Smooth muscle cell (in vitro differentiated cells): ENCODE measurements around the gene PRELID2. TPM values are rescaled to one million over a fixed set of nuclear protein-coding genes. Genes with fewer than 3 reads are reported as not detected.

Experiments
- DNase-seq: peaks from one replicate; lab custom pipeline; 2025; ENCODE audit not compliant: unreplicated experiment; lab: John Stamatoyannopoulos, UW
- H2AFZ ChIP-seq: fragments of 200-600 bp; sonication (generic); 2 replicates; pipeline ENCODE4 v1.6.0; 2016; ENCODE audit warnings: antibody characterized with exemption, low read depth, mild to moderate bottlenecking
- H3F3A ChIP-seq: fragments of 200-600 bp; sonication (generic); 2 replicates; pipeline ENCODE4 v1.6.0; 2017; ENCODE audit warnings: antibody characterized with exemption, low read depth
- H3K27ac ChIP-seq: fragments of 200-600 bp; sonication (generic); 2 replicates; pipeline ENCODE4 v1.5.1; 2016; ENCODE audit warnings: low read depth, mild to moderate bottlenecking
- H3K27me3 ChIP-seq: fragments of 200-600 bp; sonication (generic); 2 replicates; pipeline ENCODE4 v1.6.1; 2016; ENCODE audit warnings: low read depth, mild to moderate bottlenecking
- H3K36me3 ChIP-seq: fragments of 200-600 bp; sonication (generic); 2 replicates; pipeline ENCODE4 v1.5.1; 2016; ENCODE audit warnings: low read depth
- H3K4me1 ChIP-seq: fragments of 200-600 bp; sonication (generic); 2 replicates; pipeline ENCODE4 v1.5.1; 2016; ENCODE audit warnings: low read depth
- H3K4me2 ChIP-seq: fragments of 200-600 bp; sonication (generic); 2 replicates; pipeline ENCODE4 v1.6.0; 2016; ENCODE audit warnings: mild to moderate bottlenecking
- H3K4me3 ChIP-seq: fragments of 200-600 bp; sonication (generic); 2 replicates; pipeline ENCODE4 v1.5.1; 2016; ENCODE audit warnings: mild to moderate bottlenecking
- H3K79me2 ChIP-seq: fragments of 200-600 bp; sonication (generic); 2 replicates; pipeline ENCODE4 v1.6.0; 2016; ENCODE audit warnings: low read depth, mild to moderate bottlenecking
- H3K9ac ChIP-seq: fragments of 200-600 bp; sonication (generic); 2 replicates; pipeline ENCODE4 v1.6.0; 2016; ENCODE audit warnings: low read depth
- H3K9me3 ChIP-seq: fragments of 200-600 bp; sonication (generic); replicated peaks from 2 replicates; pipeline ENCODE4 v1.5.1; 2016; ENCODE audit warnings: low read depth
- H4K20me1 ChIP-seq: fragments of 200-600 bp; sonication (generic); 2 replicates; pipeline ENCODE4 v1.6.0; 2016; ENCODE audit warnings: low read depth
- WGBS: methylation state at CpG from one replicate; pipeline ENCODE4 v1.1.7; 2016; ENCODE audit warnings: low lambda C conversion rate; 5-methylcytosine and 5-hydroxymethylcytosine counted together
- polyA plus RNA-seq: library from polyadenylated mRNA; unstranded; fragments of >200 nt; fragmentation: Nextera tagmentation; extraction: Ambion mirVana; gene quantifications from 2 replicates; pipeline ENCODE4 v1.2.1, GENCODE V29; 2016
- total RNA-seq: library from RNA; depleted of rRNA; stranded (reverse); fragments of >200 nt; gene quantifications from 2 replicates; pipeline ENCODE4 v1.2.3, GENCODE V29; 2014
- TF ChIP-seq, protein P1 (sequence below): fragments of 200-600 bp; sonication (generic); IDR thresholded peaks from 2 replicates; pipeline ENCODE4 v1.5.1; 2017; ENCODE audit warnings: borderline replicate concordance, mild to moderate bottlenecking, antibody characterized with exemption; ENCODE audit not compliant: insufficient read depth, poor library complexity, severe bottlenecking

The PRELID2 gene
- total and polyA plus RNA-seq, 2 experiments from 2014 or later, result 2.5 to 7.3 TPM

DNA sequence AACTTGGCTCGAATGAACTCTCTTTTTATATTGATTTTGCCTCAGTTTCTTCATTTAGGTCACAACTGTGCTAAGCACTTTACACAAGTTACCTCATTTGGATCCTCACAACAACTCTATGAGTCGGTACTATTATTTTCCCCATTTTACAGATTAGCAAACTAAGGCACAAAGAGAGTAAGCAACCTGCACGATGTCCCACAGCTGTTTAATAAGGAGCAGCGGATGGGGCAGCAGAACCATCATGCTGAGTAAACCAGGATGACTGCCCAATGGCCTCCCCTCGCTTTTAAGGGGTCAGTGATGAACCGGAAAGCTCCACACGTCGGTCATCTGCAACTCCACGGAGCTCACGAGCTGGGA, 607 bp downstream of the PRELID2 start:
- no peaks in the 10 kb centered on the region for H3K9me3 ChIP-seq
- peak overlapping the region; percentile 78 for H2AFZ ChIP-seq
- H3K79me2 ChIP-seq, result no peaks in the 10 kb centered on the region
- H3K27ac ChIP-seq, result no peak overlapping the region
- WGBS, result 34% methylated on average over 10 of the region's 10 CpGs
- TF ChIP-seq, protein P1, sequence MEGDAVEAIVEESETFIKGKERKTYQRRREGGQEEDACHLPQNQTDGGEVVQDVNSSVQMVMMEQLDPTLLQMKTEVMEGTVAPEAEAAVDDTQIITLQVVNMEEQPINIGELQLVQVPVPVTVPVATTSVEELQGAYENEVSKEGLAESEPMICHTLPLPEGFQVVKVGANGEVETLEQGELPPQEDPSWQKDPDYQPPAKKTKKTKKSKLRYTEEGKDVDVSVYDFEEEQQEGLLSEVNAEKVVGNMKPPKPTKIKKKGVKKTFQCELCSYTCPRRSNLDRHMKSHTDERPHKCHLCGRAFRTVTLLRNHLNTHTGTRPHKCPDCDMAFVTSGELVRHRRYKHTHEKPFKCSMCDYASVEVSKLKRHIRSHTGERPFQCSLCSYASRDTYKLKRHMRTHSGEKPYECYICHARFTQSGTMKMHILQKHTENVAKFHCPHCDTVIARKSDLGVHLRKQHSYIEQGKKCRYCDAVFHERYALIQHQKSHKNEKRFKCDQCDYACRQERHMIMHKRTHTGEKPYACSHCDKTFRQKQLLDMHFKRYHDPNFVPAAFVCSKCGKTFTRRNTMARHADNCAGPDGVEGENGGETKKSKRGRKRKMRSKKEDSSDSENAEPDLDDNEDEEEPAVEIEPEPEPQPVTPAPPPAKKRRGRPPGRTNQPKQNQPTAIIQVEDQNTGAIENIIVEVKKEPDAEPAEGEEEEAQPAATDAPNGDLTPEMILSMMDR, result no peak
- H3F3A ChIP-seq, result peaks cover 4% of the 10 kb centered on the region
- H4K20me1 ChIP-seq, result no peaks in the 10 kb centered on the region
- H3K4me1 ChIP-seq, result peaks cover 6% of the 10 kb centered on the region
- no peaks in the 10 kb centered on the region for H3K27me3 ChIP-seq
- no peaks in the 10 kb centered on the region for H3K36me3 ChIP-seq
- H3K9ac ChIP-seq, result no peak overlapping the region
- no peak for DNase-seq
- H3K4me2 ChIP-seq, result peak overlapping the region; percentile 85
- H3K4me3 ChIP-seq, result peak overlapping the region; percentile 58

DNA sequence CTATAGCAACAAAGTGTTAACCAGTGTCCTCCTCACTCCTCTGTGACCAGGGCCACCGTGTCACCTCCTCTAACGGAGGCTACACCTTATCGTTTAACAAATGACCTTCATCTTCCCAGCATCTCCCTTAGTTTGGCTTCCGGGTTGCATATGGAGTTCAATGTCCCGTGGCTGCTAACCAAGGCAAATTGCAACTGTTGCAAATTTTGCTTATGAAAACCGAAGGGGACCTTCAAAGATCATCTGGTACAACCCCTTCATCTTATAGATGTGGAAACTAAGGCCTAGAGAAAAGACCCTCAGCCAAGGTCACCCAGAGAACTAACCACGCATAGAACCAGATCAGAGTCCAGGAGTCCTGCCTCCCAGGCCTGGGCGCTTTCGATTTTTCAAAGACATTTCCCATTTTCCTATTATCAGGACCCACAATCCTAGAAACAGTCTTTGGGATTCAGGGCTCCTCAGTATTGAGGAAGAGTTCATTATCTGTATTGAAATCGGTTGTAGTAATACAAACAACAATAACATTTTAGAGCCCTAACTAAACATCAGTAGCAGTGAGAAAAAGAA, 1.4 kb downstream of the PRELID2 start:
- Histone ChIP-seq H3K27ac (no peak overlapping the region), H3K9me3 (no peaks in the 10 kb centered on the region), H3K4me1 (peaks cover 6% of the 10 kb centered on the region), H3K9ac (no peak overlapping the region), H3K36me3 (no peaks in the 10 kb centered on the region), H3K4me2 (no peak overlapping the region), H3K27me3 (no peaks in the 10 kb centered on the region), H3F3A (peaks cover 4% of the 10 kb centered on the region), H3K79me2 (no peaks in the 10 kb centered on the region), H2AFZ (no peak overlapping the region), H4K20me1 (no peaks in the 10 kb centered on the region), H3K4me3 (peak overlapping the region; percentile 58)
- 84% methylated on average over 10 of the region's 10 CpGs for WGBS
- DNase-seq, result no peak
- TF ChIP-seq, protein P1, result no peak

DNA sequence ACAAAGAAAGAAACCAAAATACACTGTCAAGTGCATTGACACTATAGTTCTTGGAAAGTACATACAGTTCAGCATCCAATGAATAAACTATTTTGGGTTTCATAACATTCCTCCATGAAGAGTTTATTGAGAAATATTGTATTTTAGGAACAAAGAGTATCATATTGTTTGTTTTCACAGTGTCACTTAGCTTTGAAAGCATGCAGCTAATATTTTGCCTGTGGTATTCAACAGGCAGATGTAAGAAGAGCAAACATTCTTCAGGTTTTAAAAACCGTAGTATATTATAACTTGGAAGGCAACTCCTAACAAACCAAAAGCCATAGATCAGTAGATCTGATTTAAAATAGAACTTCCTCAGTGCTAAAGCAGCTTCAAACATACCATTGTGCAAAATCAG, 4.5 kb downstream of the PRELID2 start:
- H3K4me1 ChIP-seq, result peaks cover 1% of the 10 kb centered on the region
- TF ChIP-seq, protein P1, result no peak
- no peak overlapping the region for H2AFZ ChIP-seq
- H3K4me3 ChIP-seq, result no peak overlapping the region
- no peak overlapping the region for H3K4me2 ChIP-seq
- H3K79me2 ChIP-seq, result no peaks in the 10 kb centered on the region
- H3F3A ChIP-seq, result no peaks in the 10 kb centered on the region
- H3K9ac ChIP-seq, result no peak overlapping the region
- H3K27me3 ChIP-seq, result no peaks in the 10 kb centered on the region
- no peaks in the 10 kb centered on the region for H3K36me3 ChIP-seq
- DNase-seq, result no peak
- no peaks in the 10 kb centered on the region for H3K9me3 ChIP-seq
- WGBS, result 82% methylated on average over 1 of the region's 1 CpG
- no peak overlapping the region for H3K27ac ChIP-seq
- no peaks in the 10 kb centered on the region for H4K20me1 ChIP-seq

DNA sequence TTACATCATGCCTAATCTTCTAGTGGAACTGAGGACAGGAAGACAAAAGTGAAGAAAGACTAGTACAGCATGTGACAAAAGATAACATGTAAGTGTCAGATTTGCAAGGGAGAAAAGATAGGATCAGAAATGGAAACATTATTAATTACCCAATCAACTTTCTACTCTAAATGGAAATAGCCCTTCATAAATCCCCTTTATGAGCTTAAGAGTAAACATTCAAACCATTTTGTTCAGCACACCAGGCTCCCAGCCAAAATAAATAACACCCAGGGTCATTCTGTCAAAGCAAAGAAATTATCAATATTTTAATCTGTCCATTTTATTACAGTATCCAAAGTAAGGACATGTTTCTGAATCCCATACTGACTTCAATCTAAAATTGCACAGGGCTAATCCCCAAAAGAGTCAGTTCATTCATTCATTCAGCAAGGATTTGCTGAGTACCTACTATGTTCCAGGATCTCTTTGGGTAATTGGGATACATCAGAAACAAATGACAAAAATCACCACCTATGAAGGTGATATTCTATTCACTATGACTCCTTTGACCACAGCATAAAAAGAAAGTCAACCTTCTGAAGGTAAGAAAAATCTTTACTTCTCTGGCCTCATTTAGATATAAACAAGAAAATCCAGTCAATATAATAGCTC, 5.3 kb downstream of the PRELID2 start:
- H3F3A ChIP-seq, result no peaks in the 10 kb centered on the region
- H3K79me2 ChIP-seq, result no peaks in the 10 kb centered on the region
- H3K4me2 ChIP-seq, result no peak overlapping the region
- no peak overlapping the region for H3K27ac ChIP-seq
- H3K27me3 ChIP-seq, result no peaks in the 10 kb centered on the region
- DNase-seq, result no peak
- no peak overlapping the region for H3K9ac ChIP-seq
- no peak overlapping the region for H2AFZ ChIP-seq
- no peak overlapping the region for H3K4me3 ChIP-seq
- TF ChIP-seq, protein P1, result no peak
- no peaks in the 10 kb centered on the region for H3K9me3 ChIP-seq
- no peaks in the 10 kb centered on the region for H3K36me3 ChIP-seq
- H3K4me1 ChIP-seq, result no peaks in the 10 kb centered on the region
- no peaks in the 10 kb centered on the region for H4K20me1 ChIP-seq
